Measurements from ENCODE around the gene CRP.
"Not testable (repeated sequence)": the region's sequence is repeated elsewhere in the genome, so short reads cannot be mapped to it uniquely, and the experiment has no call there.

The CRP gene

DNA sequence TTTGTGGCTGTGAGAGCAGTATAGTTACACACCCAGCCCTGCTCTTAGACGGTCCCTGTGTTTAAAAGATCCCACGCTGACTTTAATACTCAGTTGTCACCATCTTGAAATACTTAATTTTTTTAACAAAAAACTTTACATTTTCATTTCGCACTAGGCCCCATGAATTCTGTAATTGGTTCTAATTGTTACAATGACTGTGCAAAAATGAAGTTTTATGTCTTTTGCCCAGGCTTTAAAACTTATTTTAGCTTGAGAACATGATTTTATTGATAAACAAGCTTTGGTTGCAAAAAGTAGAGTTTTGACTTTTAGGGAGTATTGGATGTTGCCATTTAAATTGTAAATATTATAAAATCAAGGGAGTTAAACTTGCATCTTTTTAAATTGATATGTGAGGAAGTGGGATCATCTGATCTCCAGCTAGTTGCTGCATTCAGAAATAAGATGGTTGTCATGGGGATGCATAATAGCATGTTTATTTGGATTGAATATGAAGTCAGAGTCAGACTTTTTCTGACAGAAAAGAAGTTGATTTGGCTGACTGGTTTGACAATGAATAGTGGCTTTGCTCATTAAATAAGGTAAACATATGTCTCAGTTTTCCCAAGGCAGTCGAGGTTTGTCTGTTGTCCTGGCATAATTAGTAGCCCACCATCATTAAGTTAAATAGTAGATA, 23.0 kb upstream of the CRP start:
- DNase-seq, result no peak
- TF ChIP-seq, protein P1, sequence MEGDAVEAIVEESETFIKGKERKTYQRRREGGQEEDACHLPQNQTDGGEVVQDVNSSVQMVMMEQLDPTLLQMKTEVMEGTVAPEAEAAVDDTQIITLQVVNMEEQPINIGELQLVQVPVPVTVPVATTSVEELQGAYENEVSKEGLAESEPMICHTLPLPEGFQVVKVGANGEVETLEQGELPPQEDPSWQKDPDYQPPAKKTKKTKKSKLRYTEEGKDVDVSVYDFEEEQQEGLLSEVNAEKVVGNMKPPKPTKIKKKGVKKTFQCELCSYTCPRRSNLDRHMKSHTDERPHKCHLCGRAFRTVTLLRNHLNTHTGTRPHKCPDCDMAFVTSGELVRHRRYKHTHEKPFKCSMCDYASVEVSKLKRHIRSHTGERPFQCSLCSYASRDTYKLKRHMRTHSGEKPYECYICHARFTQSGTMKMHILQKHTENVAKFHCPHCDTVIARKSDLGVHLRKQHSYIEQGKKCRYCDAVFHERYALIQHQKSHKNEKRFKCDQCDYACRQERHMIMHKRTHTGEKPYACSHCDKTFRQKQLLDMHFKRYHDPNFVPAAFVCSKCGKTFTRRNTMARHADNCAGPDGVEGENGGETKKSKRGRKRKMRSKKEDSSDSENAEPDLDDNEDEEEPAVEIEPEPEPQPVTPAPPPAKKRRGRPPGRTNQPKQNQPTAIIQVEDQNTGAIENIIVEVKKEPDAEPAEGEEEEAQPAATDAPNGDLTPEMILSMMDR (IDR thresholded peaks at IDR 0.05; ENCODE audit: low read depth, low read length, missing control alignments), result no peak
- in situ Hi-C loops (cut with HindIII; ENCODE audit: low pct_ligation_motif_present, low sequenced_read_pairs), result no loop called here
- Histone ChIP-seq H3K27ac (no peak overlapping the region), H3K4me3 (ENCODE audit: low read depth, low read length) (no peak overlapping the region), H3K27me3 (replicated peaks) (no peaks in the 10 kb centered on the region), H3K36me3 (replicated peaks) (no peaks in the 10 kb centered on the region)

DNA sequence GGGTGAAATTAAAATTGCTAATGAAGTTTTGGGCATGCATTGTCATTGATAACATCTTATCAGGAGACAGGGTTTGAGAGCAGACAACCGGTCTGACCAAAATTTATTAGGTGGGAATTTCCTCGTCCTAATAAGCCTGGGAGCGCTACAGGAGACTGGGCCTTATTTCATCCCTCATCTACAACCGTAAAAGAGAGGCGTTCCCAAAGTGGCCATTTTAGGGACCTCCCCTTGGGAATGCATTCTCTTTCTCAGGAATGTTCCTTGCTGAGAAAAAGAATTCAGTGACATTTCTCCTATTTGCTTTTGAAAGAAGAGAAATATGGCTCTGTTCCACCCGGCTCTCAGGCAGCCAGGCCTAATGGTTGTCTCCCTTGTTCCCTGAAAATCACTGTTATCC, 8.8 kb upstream of the CRP start:
- H3K27me3 ChIP-seq (replicated peaks); in situ Hi-C loops (cut with HindIII; ENCODE audit: low pct_ligation_motif_present, low sequenced_read_pairs); H3K4me3 ChIP-seq (ENCODE audit: low read depth, low read length); H3K36me3 ChIP-seq (replicated peaks); H3K27ac ChIP-seq: not testable (repeated sequence)
- DNase-seq, result peak; percentile 3

DNA sequence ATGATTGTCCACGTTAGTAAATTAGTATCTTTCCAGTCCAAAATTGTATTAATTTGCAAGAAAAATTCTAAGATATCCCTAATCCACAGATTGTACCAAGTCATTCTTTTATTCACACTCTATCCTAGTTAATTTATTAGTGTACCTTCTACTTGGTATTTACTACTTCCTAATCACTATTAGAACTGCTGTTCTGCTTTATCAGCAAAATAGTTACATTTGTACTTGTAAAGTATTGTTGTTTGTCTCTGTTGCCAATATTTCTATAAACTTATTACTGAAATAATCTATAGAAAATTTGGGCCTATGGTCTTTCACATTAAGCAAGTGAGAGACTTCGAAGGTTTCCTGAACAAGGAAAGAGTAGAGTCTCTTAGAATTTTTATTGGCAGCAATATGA, 5.6 kb upstream of the CRP start:
- H3K27me3 ChIP-seq (replicated peaks), result no peaks in the 10 kb centered on the region
- no peaks in the 10 kb centered on the region for H3K36me3 ChIP-seq (replicated peaks)
- no peak overlapping the region for H3K4me3 ChIP-seq (ENCODE audit: low read depth, low read length)
- H3K27ac ChIP-seq, result no peak overlapping the region
- TF ChIP-seq, protein P1 (IDR thresholded peaks at IDR 0.05; ENCODE audit: low read depth, low read length, missing control alignments), result no peak
- in situ Hi-C loops (cut with HindIII; ENCODE audit: low pct_ligation_motif_present, low sequenced_read_pairs), result no loop called here
- no peak for DNase-seq

DNA sequence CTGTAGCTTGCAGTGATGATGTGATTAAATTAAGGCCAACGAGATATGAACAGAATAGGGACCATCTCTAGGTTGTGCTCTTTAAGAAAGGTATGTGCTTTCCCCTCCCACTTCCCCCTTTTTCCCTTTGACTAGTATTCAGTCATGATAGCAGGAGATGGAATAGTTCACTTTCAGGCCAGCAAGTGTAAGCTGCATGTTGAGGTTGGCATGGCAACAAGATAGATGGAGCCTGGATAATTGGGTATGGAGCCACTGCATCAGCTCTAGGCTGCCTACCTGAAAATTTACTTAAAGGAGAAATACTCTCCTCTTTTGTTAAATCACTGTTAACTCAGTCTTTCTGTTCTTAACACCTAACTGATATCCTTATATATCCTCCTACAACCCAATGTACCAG, 1.5 kb upstream of the CRP start:
- Histone ChIP-seq H3K27me3 (replicated peaks) (no peaks in the 10 kb centered on the region), H3K27ac (no peak overlapping the region), H3K4me3 (ENCODE audit: low read depth, low read length) (no peak overlapping the region), H3K36me3 (replicated peaks) (no peaks in the 10 kb centered on the region)
- in situ Hi-C loops (cut with HindIII; ENCODE audit: low pct_ligation_motif_present, low sequenced_read_pairs), result no loop called here
- TF ChIP-seq, protein P1 (IDR thresholded peaks at IDR 0.05; ENCODE audit: low read depth, low read length, missing control alignments), result no peak
- no peak for DNase-seq

DNA sequence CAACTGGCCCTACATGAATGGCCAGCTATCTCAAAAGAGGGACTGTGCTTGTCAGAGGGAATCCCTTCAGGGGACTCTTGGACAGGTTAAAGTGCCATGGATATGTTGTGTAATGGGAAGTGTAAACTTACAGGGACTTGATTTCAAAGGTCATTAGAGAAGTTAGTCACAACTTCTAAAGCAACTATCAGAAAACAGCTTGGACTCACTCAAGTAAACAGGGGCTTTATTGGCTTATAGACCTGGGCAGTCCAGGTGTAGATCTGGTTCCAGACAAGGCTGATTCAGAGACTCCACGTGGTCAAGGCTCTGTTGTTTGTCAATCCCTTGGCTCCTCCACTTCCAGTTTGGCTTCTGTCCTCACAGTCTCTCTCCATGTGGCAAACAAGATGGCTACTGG, 2.3 kb downstream of the CRP start:
- in situ Hi-C loops (cut with HindIII; ENCODE audit: low pct_ligation_motif_present, low sequenced_read_pairs), result no loop called here
- H3K4me3 ChIP-seq (ENCODE audit: low read depth, low read length), result no peak overlapping the region
- TF ChIP-seq, protein P1 (IDR thresholded peaks at IDR 0.05; ENCODE audit: low read depth, low read length, missing control alignments), result no peak
- no peak overlapping the region for H3K27ac ChIP-seq
- no peaks in the 10 kb centered on the region for H3K36me3 ChIP-seq (replicated peaks)
- no peak for DNase-seq
- H3K27me3 ChIP-seq (replicated peaks), result no peaks in the 10 kb centered on the region

DNA sequence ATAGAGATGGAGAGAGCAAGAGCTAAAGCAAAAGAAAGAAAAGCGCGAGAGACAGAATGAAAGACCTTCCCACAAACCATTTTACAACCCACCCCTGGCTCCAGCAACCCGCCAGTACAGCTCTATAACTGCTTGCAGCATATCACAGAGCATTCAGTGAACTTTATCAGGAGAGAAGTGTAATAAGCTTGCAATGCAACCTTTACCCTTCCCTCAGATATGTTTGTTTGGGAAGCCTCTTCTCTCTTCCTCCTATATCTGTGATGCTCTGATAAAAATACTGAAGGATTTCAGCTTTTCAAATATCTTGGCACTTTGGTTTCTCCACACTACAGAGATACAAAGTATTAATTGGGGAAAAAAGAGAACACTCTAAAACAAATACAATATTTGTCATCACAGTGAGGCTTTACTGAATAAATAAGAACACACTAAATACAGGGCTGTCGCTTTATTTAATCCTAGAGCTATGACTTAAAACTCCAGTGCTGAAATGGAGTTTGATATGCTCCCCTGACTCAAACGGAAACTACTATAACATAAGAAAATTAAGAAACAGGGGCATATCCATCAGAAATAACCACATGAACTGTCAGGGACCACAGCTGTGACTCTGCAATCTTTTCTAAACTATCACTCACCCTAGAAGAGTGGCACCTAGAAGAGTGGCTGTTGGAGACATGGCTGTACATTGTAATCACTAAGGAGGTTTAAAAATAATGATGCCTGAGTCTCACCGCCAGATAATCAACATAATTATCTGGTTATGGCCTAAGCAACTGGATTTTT, 6.7 kb downstream of the CRP start:
- H3K36me3 ChIP-seq (replicated peaks), result no peaks in the 10 kb centered on the region
- H3K4me3 ChIP-seq (ENCODE audit: low read depth, low read length), result no peak overlapping the region
- H3K27me3 ChIP-seq (replicated peaks), result no peaks in the 10 kb centered on the region
- in situ Hi-C loops (cut with HindIII; ENCODE audit: low pct_ligation_motif_present, low sequenced_read_pairs), result no loop called here
- no peak for DNase-seq
- H3K27ac ChIP-seq, result no peak overlapping the region
- TF ChIP-seq, protein P1 (IDR thresholded peaks at IDR 0.05; ENCODE audit: low read depth, low read length, missing control alignments), result no peak

All from brain microvascular endothelial cell (primary cell).